ENCODE data around the gene ZNF385A. TPM values are rescaled to one million over a fixed set of nuclear protein-coding genes. Genes with fewer than 3 reads are reported as not detected.
A peak's percentile ranks its signal among the peaks of the same experiment; 100 is the strongest.

The ZNF385A gene
- total and polyA plus RNA-seq, 2 experiments from 2014 or later: 13.4 to 20.0 TPM

- H3K9me3 ChIP-seq (ENCODE audit: low read depth): no peaks in the 10 kb centered on the region
- peak overlapping the region; percentile 41 for H3K27ac ChIP-seq
- TF ChIP-seq CTCF (IDR thresholded peaks at IDR 0.05; ENCODE audit: low read depth, low read length): no peak
- no peaks in the 10 kb centered on the region for H3K36me3 ChIP-seq
- H3K27me3 ChIP-seq: no peaks in the 10 kb centered on the region
- H3K4me3 ChIP-seq: peak overlapping the region; percentile 90
- no peak for DNase-seq (ENCODE audit: low read depth in 1 of 2, low spot score in 1 of 2)
- H3K4me1 ChIP-seq (ENCODE audit: low read depth): peaks cover 6% of the 10 kb centered on the region
These were observed 34.0 kb upstream of the ZNF385A start for GRCh38 chr12:54418441-54419087.

GRCh38 chr12:54417712-54418440, 33.3 kb upstream of the ZNF385A start:
- TF ChIP-seq CTCF (IDR thresholded peaks at IDR 0.05; ENCODE audit: low read depth, low read length): no peak
- Histone ChIP-seq H3K4me3 (peak overlapping the region; percentile 90), H3K36me3 (no peaks in the 10 kb centered on the region), H3K27ac (peak overlapping the region; percentile 41), H3K27me3 (no peaks in the 10 kb centered on the region), H3K9me3 (ENCODE audit: low read depth) (no peaks in the 10 kb centered on the region), H3K4me1 (ENCODE audit: low read depth) (peaks cover 6% of the 10 kb centered on the region)
- no peak for DNase-seq (ENCODE audit: low read depth in 1 of 2, low spot score in 1 of 2)

GRCh38 chr12:54416687-54417603, 32.4 kb upstream of the ZNF385A start:
- Histone ChIP-seq H3K9me3 (ENCODE audit: low read depth) (no peaks in the 10 kb centered on the region), H3K36me3 (no peaks in the 10 kb centered on the region), H3K27me3 (no peaks in the 10 kb centered on the region), H3K4me1 (ENCODE audit: low read depth) (peaks cover 6% of the 10 kb centered on the region), H3K27ac (no peak overlapping the region), H3K4me3 (peak overlapping the region; percentile 90)
- peak in 1 of 2 donors; percentile 48 for DNase-seq (ENCODE audit: low read depth in 1 of 2, low spot score in 1 of 2)
- no peak for TF ChIP-seq CTCF (IDR thresholded peaks at IDR 0.05; ENCODE audit: low read depth, low read length)

- TF ChIP-seq CTCF (IDR thresholded peaks at IDR 0.05; ENCODE audit: low read depth, low read length): no peak
- H3K9me3 ChIP-seq (ENCODE audit: low read depth): no peaks in the 10 kb centered on the region
- peaks cover 6% of the 10 kb centered on the region for H3K4me1 ChIP-seq (ENCODE audit: low read depth)
- H3K4me3 ChIP-seq: no peak overlapping the region
- H3K36me3 ChIP-seq: peaks cover 5% of the 10 kb centered on the region
- DNase-seq (ENCODE audit: low read depth in 1 of 2, low spot score in 1 of 2): no peak
- H3K27me3 ChIP-seq: no peaks in the 10 kb centered on the region
- H3K27ac ChIP-seq: no peak overlapping the region
These were observed 30.8 kb upstream of the ZNF385A start for GRCh38 chr12:54415221-54415929.

All from cardiac muscle cell (in vitro differentiated cells and primary cell).